ENCODE measurements around the gene RAB8A.

Gene RAB8A

GRCh38 chr19:16135430-16136127, 23.9 kb downstream of the RAB8A start:
- no peak overlapping the region for H3K4me3 ChIP-seq (ENCODE audit: low read length)
- TF ChIP-seq CTCF (conservative IDR thresholded peaks at IDR 0.05; ENCODE audit: low read length) = no peak
- no peak for DNase-seq (ENCODE audit: low read depth)

GRCh38 chr19:16136185-16136999, 24.7 kb downstream of the RAB8A start:
- no peak overlapping the region for H3K4me3 ChIP-seq (ENCODE audit: low read length)
- no peak for TF ChIP-seq CTCF (conservative IDR thresholded peaks at IDR 0.05; ENCODE audit: low read length)
- DNase-seq (ENCODE audit: low read depth) = no peak

- no peak for TF ChIP-seq CTCF (conservative IDR thresholded peaks at IDR 0.05; ENCODE audit: low read length)
- H3K4me3 ChIP-seq (ENCODE audit: low read length) = no peak overlapping the region
- DNase-seq (ENCODE audit: low read depth) = no peak
Measured at GRCh38 chr19:16139752-16140151, 28.1 kb downstream of the RAB8A start.

GRCh38 chr19:16141043-16141442, 29.4 kb downstream of the RAB8A start:
- no peak overlapping the region for H3K4me3 ChIP-seq (ENCODE audit: low read length)
- no peak for TF ChIP-seq CTCF (conservative IDR thresholded peaks at IDR 0.05; ENCODE audit: low read length)
- no peak for DNase-seq (ENCODE audit: low read depth)

- no peak for DNase-seq (ENCODE audit: low read depth)
- no peak for TF ChIP-seq CTCF (conservative IDR thresholded peaks at IDR 0.05; ENCODE audit: low read length)
- H3K4me3 ChIP-seq (ENCODE audit: low read length) = no peak overlapping the region
Measured at GRCh38 chr19:16142032-16142580, 30.4 kb downstream of the RAB8A start.

- TF ChIP-seq CTCF (conservative IDR thresholded peaks at IDR 0.05; ENCODE audit: low read length) = no peak
- no peak within 1 kb of the TSS for H3K4me3 ChIP-seq (ENCODE audit: low read length)
- DNase-seq (ENCODE audit: low read depth) = no peak
Measured at GRCh38 chr19:16143399-16144215, 31.9 kb downstream of the RAB8A start, which contains the start of gene HSH2D. Gene HSH2D (plus strand): TSS chr19:16143685. CDS start chr19:16148751, 5,066 bp downstream.
